ENCODE measurements around the gene IL16.

Gene IL16

GRCh38 chr15:81215983-81216382, 19.3 kb downstream of the IL16 start:
- no peak overlapping the region for H3K9ac ChIP-seq (ENCODE audit: low read depth, low read length)

GRCh38 chr15:81216422-81216821, 19.7 kb downstream of the IL16 start:
- no peak overlapping the region for H3K4me2 ChIP-seq (ENCODE audit: low read length)
- H3K9me3 ChIP-seq (replicated peaks; ENCODE audit: low read length): no peaks in the 10 kb centered on the region
- no peaks in the 10 kb centered on the region for H3K27me3 ChIP-seq (ENCODE audit: control insufficient read depth, insufficient read depth, low read length)
- no peak overlapping the region for H3K9ac ChIP-seq (ENCODE audit: low read depth, low read length)
- H3K36me3 ChIP-seq (ENCODE audit: insufficient read depth, low read length): no peaks in the 10 kb centered on the region
- no peak overlapping the region for H3K4me3 ChIP-seq (ENCODE audit: low read length)
- no peaks in the 10 kb centered on the region for H3K4me1 ChIP-seq (ENCODE audit: control insufficient read depth, insufficient read depth, low read length)

More at GRCh38 chr15:81215983-81216382, 19.3 kb downstream of the IL16 start:
- Histone ChIP-seq H3K4me3 (ENCODE audit: low read length) (no peak overlapping the region), H3K4me1 (ENCODE audit: control insufficient read depth, insufficient read depth, low read length) (no peaks in the 10 kb centered on the region), H3K27me3 (ENCODE audit: control insufficient read depth, insufficient read depth, low read length) (no peaks in the 10 kb centered on the region), H3K36me3 (ENCODE audit: insufficient read depth, low read length) (no peaks in the 10 kb centered on the region), H3K4me2 (ENCODE audit: low read length) (no peak overlapping the region), H3K9me3 (replicated peaks; ENCODE audit: low read length) (no peaks in the 10 kb centered on the region)

GRCh38 chr15:81221449-81221848, 24.8 kb downstream of the IL16 start:
- Histone ChIP-seq H3K4me2 (ENCODE audit: low read length) (no peak overlapping the region), H3K9me3 (replicated peaks; ENCODE audit: low read length) (no peaks in the 10 kb centered on the region), H3K9ac (ENCODE audit: low read depth, low read length) (no peak overlapping the region), H3K27me3 (ENCODE audit: control insufficient read depth, insufficient read depth, low read length) (no peaks in the 10 kb centered on the region), H3K4me3 (ENCODE audit: low read length) (no peak overlapping the region), H3K4me1 (ENCODE audit: control insufficient read depth, insufficient read depth, low read length) (no peaks in the 10 kb centered on the region), H3K36me3 (ENCODE audit: insufficient read depth, low read length) (no peaks in the 10 kb centered on the region)

GRCh38 chr15:81222007-81222406, 25.3 kb downstream of the IL16 start:
- no peak overlapping the region for H3K4me3 ChIP-seq (ENCODE audit: low read length)
- no peak overlapping the region for H3K9ac ChIP-seq (ENCODE audit: low read depth, low read length)

GRCh38 chr15:81223346-81223971, 26.8 kb downstream of the IL16 start:
- H3K4me3 ChIP-seq (ENCODE audit: low read length): no peak overlapping the region
- H3K9me3 ChIP-seq (replicated peaks; ENCODE audit: low read length): no peaks in the 10 kb centered on the region
- no peaks in the 10 kb centered on the region for H3K36me3 ChIP-seq (ENCODE audit: insufficient read depth, low read length)
- H3K27me3 ChIP-seq (ENCODE audit: control insufficient read depth, insufficient read depth, low read length): peaks cover 4% of the 10 kb centered on the region
- no peak overlapping the region for H3K4me2 ChIP-seq (ENCODE audit: low read length)
- H3K9ac ChIP-seq (ENCODE audit: low read depth, low read length): no peak overlapping the region
- H3K4me1 ChIP-seq (ENCODE audit: control insufficient read depth, insufficient read depth, low read length): no peaks in the 10 kb centered on the region

More at GRCh38 chr15:81222007-81222406, 25.3 kb downstream of the IL16 start:
- Histone ChIP-seq H3K27me3 (ENCODE audit: control insufficient read depth, insufficient read depth, low read length) (no peaks in the 10 kb centered on the region), H3K4me2 (ENCODE audit: low read length) (no peak overlapping the region), H3K9me3 (replicated peaks; ENCODE audit: low read length) (no peaks in the 10 kb centered on the region), H3K36me3 (ENCODE audit: insufficient read depth, low read length) (no peaks in the 10 kb centered on the region), H3K4me1 (ENCODE audit: control insufficient read depth, insufficient read depth, low read length) (no peaks in the 10 kb centered on the region)

GRCh38 chr15:81224232-81224631, 27.6 kb downstream of the IL16 start:
- Histone ChIP-seq H3K4me2 (ENCODE audit: low read length) (no peak overlapping the region), H3K36me3 (ENCODE audit: insufficient read depth, low read length) (no peaks in the 10 kb centered on the region), H3K4me3 (ENCODE audit: low read length) (no peak overlapping the region), H3K9ac (ENCODE audit: low read depth, low read length) (no peak overlapping the region), H3K9me3 (replicated peaks; ENCODE audit: low read length) (no peaks in the 10 kb centered on the region), H3K27me3 (ENCODE audit: control insufficient read depth, insufficient read depth, low read length) (peaks cover 4% of the 10 kb centered on the region), H3K4me1 (ENCODE audit: control insufficient read depth, insufficient read depth, low read length) (no peaks in the 10 kb centered on the region)

- peaks cover 6% of the 10 kb centered on the region for H3K4me1 ChIP-seq (ENCODE audit: control insufficient read depth, insufficient read depth, low read length)
- H3K27me3 ChIP-seq (ENCODE audit: control insufficient read depth, insufficient read depth, low read length): peaks cover 4% of the 10 kb centered on the region
- H3K9ac ChIP-seq (ENCODE audit: low read depth, low read length): no peak overlapping the region
- peak overlapping the region; percentile 12 for H3K4me2 ChIP-seq (ENCODE audit: low read length)
- no peaks in the 10 kb centered on the region for H3K36me3 ChIP-seq (ENCODE audit: insufficient read depth, low read length)
- no peaks in the 10 kb centered on the region for H3K9me3 ChIP-seq (replicated peaks; ENCODE audit: low read length)
- no peak overlapping the region for H3K4me3 ChIP-seq (ENCODE audit: low read length)
These were observed 28.5 kb downstream of the IL16 start for GRCh38 chr15:81225161-81225671.

GRCh38 chr15:81227716-81228115, 31.0 kb downstream of the IL16 start:
- Histone ChIP-seq H3K4me1 (ENCODE audit: control insufficient read depth, insufficient read depth, low read length) (peaks cover 6% of the 10 kb centered on the region), H3K4me3 (ENCODE audit: low read length) (no peak overlapping the region), H3K4me2 (ENCODE audit: low read length) (no peak overlapping the region), H3K9ac (ENCODE audit: low read depth, low read length) (no peak overlapping the region), H3K9me3 (replicated peaks; ENCODE audit: low read length) (no peaks in the 10 kb centered on the region), H3K27me3 (ENCODE audit: control insufficient read depth, insufficient read depth, low read length) (peaks cover 4% of the 10 kb centered on the region), H3K36me3 (ENCODE audit: insufficient read depth, low read length) (no peaks in the 10 kb centered on the region)

- H3K36me3 ChIP-seq (ENCODE audit: insufficient read depth, low read length): no peaks in the 10 kb centered on the region
- H3K9me3 ChIP-seq (replicated peaks; ENCODE audit: low read length): no peaks in the 10 kb centered on the region
- H3K4me2 ChIP-seq (ENCODE audit: low read length): no peak overlapping the region
- H3K27me3 ChIP-seq (ENCODE audit: control insufficient read depth, insufficient read depth, low read length): peaks cover 4% of the 10 kb centered on the region
- H3K4me1 ChIP-seq (ENCODE audit: control insufficient read depth, insufficient read depth, low read length): peaks cover 6% of the 10 kb centered on the region
- H3K4me3 ChIP-seq (ENCODE audit: low read length): no peak overlapping the region
- H3K9ac ChIP-seq (ENCODE audit: low read depth, low read length): no peak overlapping the region
These were observed 32.9 kb downstream of the IL16 start for GRCh38 chr15:81229586-81229985.

GRCh38 chr15:81235276-81236123, 38.8 kb downstream of the IL16 start:
- H3K4me3 ChIP-seq (ENCODE audit: low read length): no peak overlapping the region
- H3K4me2 ChIP-seq (ENCODE audit: low read length): no peak overlapping the region
- peaks cover 19% of the 10 kb centered on the region for H3K4me1 ChIP-seq (ENCODE audit: control insufficient read depth, insufficient read depth, low read length)
- H3K27me3 ChIP-seq (ENCODE audit: control insufficient read depth, insufficient read depth, low read length): no peaks in the 10 kb centered on the region
- peak overlapping the region; percentile 29 for H3K9ac ChIP-seq (ENCODE audit: low read depth, low read length)
- H3K9me3 ChIP-seq (replicated peaks; ENCODE audit: low read length): no peaks in the 10 kb centered on the region
- no peaks in the 10 kb centered on the region for H3K36me3 ChIP-seq (ENCODE audit: insufficient read depth, low read length)

- no peak overlapping the region for H3K9ac ChIP-seq (ENCODE audit: low read depth, low read length)
These were observed 42.5 kb downstream of the IL16 start for GRCh38 chr15:81239190-81239589.

More at GRCh38 chr15:81239190-81239589, 42.5 kb downstream of the IL16 start:
- Histone ChIP-seq H3K36me3 (ENCODE audit: insufficient read depth, low read length) (no peaks in the 10 kb centered on the region), H3K4me1 (ENCODE audit: control insufficient read depth, insufficient read depth, low read length) (peaks cover 19% of the 10 kb centered on the region), H3K4me3 (ENCODE audit: low read length) (no peak overlapping the region), H3K27me3 (ENCODE audit: control insufficient read depth, insufficient read depth, low read length) (no peaks in the 10 kb centered on the region), H3K4me2 (ENCODE audit: low read length) (no peak overlapping the region), H3K9me3 (replicated peaks; ENCODE audit: low read length) (no peaks in the 10 kb centered on the region)
